GM12874 (cell line): ENCODE measurements around the gene GALNT14.

Source experiments
- CTCF ChIP-seq: IDR thresholded peaks from 2 replicates; pipeline ENCODE4 v1.5.1; 2011; ENCODE audit warnings: low read depth, mild to moderate bottlenecking, control low read depth, low read length, moderate library complexity; ENCODE audit not compliant: insufficient read depth

GALNT14 gene

DNA sequence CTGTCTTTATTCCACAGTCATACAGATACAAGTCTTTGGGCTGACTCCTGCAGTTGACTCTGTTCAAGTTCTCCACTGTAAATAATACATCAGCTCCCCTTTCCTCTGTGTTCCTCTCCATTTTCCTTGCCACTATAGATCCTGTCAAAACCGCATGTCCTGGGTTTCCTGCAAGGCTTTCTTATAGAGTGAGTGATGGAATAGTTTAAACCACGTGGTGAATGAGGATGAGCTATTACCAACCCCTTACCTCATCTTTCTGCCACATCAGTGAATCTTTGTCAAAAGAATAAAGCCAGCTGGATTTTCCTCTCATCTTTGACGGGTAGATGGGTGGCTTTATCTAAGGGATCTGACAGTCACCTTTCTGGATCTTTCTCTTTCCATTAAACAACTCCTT is 3.9 kb upstream of the GALNT14 start:
- no peak for TF ChIP-seq CTCF

DNA sequence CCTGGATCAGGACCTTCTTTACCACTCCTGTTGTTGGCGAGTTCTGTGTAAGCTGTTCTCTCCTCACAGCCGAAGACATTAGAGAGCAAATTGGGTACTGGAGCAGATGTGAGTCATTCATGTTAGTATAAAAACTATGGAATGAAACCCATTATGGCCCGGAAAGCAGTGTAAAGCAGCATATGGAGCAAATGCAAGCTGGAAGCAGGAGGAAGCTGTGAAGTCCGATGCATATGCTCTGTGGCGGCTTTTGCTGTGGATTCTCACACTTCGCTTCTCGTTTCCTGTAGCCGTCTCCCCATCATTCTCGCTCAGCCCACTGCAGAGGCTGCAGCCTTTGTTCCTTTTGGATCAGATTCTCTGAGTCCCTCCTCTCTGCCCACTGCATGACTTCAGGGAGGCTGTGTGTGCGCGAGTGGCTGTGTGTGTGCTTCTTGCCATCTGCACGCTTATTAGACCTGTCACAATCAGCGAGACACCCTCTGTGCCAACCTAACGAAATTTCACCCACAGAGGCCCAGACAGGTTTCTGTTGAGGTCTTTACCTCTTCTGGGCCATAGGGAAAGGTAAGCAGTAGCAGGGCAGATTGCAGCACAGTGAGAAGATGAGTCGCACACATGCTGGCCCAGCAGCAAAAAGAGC is 3.3 kb upstream of the GALNT14 start:
- no peak for TF ChIP-seq CTCF

DNA sequence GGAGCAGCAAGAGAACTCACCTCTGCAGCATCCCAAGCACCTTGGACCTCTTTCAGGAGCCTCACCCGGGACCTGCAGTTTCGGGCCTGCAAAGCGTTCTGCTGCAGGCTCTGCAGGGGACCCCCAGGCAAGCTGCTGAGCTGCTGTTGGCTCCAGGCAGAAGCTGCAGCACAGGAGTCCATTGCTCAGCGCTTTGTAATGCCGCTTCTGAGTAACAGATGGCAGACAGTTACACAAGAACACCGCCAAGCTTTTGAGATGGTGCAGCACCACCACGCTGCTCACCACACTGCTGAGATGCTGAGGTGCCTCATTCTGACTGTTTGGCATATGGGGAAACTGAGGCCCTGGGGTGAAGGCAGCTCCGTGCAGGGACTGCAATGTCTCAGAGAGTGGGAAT is 1.9 kb upstream of the GALNT14 start:
- TF ChIP-seq CTCF: no peak

GRCh38 chr2:31139671-31140070 is 1.4 kb upstream of the GALNT14 start:
- no peak for TF ChIP-seq CTCF

GRCh38 chr2:31137211-31138036 is 816 bp downstream of the GALNT14 start:
- no peak for TF ChIP-seq CTCF

- TF ChIP-seq CTCF: no peak
These were observed 1.5 kb downstream of the GALNT14 start for GRCh38 chr2:31136732-31137131.

DNA sequence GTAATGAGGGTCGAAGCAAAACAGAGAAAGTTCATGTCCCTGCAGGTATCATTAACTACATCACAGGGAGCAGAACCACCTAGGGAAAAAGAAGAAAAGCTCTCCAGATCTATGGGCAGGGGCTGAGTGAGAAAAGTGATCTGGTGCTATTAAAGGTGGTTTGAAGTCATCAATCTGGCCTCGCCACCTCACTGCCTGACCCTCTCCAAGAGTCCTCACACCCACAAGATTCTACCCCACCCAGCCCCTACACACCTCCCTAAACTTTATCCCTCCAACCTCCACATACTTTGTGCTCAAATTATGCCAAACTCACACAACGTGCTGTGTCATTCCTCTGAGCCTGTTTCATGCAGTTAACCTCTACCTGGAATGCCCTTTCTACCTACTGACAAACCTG is 2.2 kb downstream of the GALNT14 start:
- TF ChIP-seq CTCF: no peak
